ENCODE data around the gene RIC8A.

The RIC8A gene

DNA sequence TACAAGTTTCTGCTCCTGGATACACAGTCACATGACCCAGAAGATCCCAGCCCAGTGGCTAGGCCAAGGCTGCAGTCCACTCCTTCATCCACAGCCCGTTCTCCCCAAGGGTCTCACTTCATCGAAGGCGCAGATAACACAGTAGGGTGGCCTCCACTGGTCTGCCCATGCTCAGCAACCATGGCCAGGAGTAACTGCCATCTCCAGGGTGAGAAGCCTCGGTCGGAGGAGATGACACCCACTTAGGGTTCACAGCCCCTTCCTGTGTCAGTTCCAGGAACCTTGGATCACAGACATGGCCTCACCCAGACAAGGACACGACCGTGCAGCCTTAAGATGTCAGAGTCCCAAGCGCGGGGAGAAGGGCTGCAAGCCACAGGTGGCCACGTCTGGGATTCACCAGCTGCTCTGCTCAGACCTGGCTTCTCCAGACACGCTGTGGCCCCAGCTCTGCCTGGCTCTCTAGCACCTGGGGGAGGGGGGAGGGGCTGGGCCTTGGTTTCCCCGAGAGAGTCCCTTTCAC is 2.9 kb upstream of the RIC8A start:
- peak; percentile 19 for DNase-seq

DNA sequence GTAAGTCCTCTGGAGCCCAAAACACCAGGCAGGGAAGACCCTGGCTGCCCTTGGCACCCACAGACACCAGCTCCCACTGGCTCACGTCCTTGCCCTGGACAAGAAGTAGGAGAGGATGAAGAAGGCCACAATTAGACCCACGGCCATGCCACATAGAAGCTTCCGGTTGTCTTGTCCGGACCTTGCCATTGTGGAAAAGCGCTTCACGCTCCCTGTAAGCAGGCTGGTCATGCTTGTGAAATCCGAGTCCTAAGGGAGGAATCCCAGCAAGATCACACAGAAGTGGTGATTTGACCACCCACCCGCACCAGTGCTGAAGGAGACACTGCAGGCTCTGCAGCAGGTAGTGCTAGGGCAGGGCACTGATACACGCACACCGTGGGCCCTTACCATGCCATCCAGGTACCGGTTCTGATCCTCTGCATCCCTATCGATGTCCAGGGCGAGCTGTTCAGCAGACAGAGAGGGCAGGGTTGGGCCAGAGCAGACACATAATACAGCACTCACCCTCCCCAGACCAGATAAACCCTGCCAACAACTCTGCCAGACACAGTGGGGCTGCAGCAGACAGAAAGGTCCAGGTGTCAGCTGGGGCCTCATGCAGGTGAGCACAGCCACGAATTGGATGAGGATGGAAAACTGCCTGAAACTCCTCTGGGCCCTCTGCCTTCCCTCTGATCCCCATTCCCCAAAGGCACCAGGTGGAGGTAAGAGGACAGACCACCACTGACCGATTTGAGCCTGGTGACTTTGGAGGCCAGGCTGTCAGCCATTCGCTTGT is 2.1 kb upstream of the RIC8A start:
- DNase-seq = peak; percentile 17

DNA sequence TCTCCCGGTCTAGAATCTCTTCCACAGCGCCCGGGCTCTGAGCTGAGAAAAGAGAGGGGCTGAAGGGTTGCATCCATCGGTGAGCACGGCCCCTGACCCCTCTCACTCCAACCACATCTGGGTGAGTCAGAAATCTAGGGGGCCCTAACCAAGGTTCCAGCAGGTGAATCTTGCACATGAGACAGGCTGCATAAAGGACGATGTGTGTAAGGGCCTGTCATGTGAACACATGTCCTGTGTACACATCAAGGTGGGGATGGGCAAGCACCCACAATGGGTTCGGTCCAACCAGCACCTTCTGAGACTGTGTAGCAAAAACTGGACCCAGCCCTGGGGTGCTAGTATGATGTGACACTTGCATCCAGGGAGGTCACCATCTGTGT is 1.5 kb upstream of the RIC8A start:
- DNase-seq = no peak

DNA sequence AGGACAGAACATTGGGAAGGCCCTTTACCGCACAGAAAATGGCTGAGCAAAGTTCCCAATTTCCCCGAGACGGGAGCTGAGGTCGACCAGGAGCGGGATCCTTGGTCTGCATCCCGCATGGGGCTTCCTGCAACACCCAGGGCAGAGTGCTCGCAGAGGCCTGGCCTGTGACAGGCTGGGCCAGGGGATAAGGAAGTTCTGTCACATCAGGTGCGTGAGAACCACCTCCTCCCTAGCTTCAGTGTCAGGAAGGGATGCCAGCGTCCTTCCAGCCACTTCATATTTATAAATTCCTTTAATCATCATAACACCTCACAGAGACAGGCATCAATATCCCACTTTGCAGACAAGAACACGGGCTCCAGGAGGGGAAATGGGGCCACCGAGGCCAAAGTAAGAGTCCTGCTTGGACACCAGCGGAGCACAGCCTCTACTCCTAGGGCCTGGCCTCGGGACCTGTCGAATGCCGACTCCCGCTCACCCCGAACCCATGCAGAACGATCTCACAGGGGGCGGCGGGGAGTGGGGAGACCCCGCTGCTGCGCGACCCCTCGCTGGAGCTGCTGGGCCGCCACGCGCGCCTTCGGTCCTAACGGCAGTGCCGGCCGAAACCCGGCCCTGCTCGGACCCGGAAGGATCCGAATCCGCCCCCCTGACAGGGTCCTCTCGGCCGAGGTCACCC is 841 bp upstream of the RIC8A start:
- no peak for DNase-seq

DNA sequence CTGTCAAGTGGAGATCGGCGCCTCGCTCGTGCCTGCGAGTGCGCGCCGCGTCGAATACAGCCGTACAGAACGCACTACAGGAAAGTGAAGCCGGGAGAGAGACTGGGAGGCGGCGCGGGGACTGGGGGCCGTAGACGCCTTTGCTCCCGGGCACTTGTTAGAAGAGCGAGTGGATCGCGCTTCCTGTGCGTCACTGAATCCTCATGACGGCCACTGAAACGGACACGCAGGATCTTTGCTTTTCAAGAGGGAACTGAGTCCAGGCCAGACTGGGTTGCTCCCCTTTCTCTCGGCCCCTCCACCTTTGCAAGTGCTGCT is 314 bp downstream of the RIC8A start:
- DNase-seq = no peak

DNA sequence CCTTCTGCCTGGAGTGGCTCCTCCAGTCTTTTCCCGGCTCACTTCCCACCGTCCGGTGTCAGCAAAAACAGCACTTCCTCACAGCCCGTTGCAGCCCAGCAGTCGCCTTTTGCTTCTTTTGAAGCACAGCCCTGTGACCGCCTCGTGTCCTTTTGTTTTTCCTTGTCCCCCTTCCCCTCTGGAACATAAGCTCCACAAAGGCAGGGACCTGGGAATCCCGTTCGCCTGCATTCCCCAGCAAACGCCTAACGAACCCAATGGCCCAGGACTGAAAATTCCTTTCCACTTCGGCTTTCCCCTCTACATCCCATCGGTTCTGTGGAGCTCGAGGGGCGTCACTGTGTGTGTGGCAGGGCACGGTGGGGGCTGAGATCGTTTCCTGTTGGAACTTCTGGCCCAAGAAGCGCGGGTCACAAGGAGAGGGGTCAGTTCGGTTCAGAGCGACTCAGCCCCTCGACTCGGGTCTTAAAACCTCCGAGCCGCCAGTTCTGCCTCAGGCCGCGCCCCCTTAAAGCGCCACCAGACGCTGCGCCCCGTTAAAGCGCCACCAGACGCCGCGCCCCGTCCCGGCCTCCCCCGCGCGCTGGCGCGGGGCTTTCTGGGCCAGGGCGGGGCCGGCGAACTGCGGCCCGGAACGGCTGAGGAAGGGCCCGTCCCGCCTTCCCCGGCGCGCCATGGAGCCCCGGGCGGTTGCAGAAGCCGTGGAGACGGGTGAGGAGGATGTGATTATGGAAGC is 841 bp downstream of the RIC8A start:
- peak; percentile 84 for DNase-seq

DNA sequence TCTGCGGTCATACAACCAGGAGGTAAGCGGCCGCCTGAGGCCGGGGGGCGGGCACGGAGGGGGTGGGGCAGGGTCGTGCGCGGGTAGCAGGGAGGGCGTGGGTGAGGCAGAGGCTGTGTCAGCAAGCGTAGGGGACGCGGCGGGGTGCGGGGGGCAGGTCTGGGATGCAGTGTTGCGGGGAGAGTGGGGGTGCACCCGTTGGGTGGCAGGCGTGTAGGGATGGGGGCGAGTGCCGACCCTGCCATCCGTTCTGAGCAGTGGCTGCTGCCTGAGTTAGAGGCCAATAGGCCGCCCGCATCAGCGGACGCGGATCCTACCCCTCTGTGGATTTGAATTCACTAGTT is 1.4 kb downstream of the RIC8A start:
- DNase-seq = no peak

DNA sequence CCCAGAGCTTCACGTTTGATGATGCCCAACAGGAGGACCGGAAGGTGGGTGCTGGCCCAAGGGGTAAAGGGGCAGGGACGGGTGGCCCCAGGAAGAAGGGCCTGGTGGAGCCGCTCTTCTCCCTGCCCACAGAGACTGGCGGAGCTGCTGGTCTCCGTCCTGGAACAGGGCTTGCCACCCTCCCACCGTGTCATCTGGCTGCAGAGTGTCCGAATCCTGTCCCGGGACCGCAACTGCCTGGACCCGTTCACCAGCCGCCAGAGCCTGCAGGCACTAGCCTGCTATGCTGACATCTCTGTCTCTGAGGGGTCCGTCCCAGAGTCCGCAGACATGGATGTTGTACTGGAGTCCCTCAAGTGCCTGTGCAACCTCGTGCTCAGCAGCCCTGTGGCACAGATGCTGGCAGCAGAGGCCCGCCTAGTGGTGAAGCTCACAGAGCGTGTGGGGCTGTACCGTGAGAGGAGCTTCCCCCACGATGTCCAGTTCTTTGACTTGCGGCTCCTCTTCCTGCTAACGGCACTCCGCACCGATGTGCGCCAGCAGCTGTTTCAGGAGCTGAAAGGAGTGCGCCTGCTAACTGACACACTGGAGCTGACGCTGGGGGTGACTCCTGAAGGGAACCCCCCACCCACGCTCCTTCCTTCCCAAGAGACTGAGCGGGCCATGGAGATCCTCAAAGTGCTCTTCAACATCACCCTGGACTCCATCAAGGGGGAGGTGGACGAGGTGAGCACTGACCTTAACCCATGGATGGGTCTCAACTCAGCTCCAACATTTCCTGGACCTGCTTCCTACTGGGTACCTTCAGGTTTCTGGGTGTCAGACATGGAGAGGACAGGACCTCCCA is 2.0 kb downstream of the RIC8A start:
- DNase-seq = no peak

DNA sequence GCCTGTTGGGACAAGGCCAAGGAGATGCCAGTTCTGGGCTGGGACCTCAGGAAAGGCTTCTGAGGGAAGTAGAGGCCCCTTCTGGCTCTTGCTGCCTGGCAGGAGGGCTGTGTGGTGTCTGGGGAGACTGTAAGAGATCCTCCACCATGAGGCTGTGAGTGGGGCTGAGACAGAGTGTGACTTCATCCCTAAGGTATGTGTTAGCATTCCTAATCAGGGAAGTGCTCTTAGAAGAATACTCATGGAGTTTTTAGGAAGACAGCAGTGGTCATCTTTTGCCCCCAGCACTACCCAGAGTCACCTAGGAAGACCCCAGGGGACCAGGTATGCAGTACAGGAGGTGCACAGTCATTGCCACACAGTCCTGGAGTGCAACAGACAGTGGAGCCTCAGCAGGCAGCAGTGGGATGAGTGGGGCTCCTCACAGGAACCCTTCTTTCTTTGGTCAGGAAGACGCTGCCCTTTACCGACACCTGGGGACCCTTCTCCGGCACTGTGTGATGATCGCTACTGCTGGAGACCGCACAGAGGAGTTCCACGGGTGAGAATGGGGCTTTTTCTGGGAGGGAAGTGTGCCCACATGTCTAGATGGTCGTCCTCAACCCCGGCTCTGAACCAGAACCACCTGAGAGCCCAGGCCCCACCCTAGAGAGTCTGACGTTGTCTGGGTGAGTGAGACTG is 2.8 kb downstream of the RIC8A start:
- DNase-seq = no peak

DNA sequence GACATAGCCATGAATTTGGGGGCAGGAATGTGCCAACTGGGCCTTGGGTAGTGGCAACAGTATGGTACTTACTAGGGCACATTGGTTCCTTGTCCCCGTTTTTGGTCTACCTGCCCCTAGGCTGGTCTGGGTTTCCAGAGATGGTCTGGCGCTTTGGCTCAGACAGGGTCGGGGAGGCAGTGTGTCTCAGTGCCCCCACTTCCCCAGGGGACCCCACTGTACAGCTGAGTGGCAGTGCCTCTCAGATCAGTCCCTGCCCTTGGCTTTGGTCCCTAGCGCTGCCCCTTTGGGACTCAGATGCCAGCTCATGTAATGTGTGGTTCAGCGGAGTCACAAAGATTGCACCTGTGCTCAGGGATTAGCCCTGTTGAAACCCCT is 3.3 kb downstream of the RIC8A start:
- DNase-seq = no peak

DNA sequence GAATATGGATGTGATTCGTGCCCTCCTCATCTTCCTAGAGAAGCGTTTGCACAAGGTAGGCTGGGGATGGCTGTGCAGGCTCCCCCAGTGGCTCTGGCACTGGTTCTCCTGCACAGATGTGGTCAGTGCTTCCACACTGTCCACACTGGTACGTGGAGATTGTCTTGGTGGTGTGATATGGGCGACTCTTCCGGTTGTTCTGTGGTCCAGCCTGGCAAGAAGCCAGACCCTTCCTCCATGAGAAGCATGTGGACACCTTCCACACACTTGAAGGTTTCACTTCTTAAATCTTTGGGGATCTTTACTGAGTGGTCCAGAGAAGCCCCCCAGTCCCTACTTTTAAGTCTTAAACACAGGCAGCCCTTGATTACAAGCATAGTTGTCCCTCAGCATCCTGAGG is 3.8 kb downstream of the RIC8A start:
- DNase-seq = no peak

DNA sequence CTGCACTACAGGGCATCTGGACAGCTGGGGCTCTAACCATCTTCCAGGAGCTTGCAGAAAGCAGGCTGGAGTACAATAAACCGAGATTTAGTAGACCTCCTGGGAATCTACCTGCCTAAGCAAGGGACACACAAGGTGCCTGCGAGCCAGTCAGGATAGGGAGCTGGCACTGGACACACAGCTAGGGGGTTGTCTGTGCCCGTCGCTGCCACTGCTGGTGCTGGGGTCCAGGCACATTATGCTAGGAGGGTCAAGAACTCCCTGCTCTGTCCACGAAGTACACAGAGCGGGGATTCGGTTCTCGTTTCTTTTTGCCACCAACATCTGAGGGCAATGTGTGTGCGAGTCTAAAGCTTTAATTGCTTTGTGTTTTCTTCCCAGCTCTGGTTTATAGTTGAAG is 4.2 kb downstream of the RIC8A start:
- DNase-seq = no peak

DNA sequence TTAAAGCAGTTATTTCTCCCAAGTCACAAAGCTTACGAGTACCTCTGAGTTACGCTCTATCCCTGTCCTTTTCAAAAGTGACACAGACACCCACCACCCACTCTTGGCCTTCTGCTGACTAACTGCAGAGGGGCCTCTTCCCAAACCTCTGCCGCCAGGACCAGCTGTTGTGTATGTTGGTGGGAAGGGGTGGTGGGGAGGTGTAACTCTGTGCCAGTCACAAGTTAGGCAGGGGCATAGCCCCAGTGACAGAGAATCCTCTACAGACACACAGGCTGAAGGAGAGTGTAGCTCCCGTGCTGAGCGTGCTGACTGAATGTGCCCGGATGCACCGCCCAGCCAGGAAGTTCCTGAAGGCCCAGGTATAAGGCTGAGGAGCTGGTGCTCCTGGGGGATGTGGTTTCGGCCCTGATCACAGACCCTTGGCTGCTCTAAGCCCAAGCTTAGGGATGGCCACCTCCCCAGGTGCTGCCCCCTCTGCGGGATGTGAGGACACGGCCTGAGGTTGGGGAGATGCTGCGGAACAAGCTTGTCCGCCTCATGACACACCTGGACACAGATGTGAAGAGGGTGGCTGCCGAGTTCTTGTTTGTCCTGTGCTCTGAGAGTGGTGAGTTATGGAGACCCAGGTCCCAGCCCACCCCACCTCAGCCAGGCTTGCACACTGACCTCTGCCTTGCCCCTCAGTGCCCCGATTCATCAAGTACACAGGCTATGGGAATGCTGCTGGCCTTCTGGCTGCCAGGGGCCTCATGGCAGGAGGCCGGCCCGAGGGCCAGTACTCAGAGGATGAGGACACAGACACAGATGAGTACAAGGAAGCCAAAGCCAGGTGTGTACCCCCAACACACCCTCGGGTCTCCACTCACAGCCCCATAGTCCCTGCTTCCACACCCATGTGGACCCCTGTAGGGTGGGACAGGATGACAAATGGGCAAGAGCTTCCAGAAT is 4.9 kb downstream of the RIC8A start:
- DNase-seq = no peak

DNA sequence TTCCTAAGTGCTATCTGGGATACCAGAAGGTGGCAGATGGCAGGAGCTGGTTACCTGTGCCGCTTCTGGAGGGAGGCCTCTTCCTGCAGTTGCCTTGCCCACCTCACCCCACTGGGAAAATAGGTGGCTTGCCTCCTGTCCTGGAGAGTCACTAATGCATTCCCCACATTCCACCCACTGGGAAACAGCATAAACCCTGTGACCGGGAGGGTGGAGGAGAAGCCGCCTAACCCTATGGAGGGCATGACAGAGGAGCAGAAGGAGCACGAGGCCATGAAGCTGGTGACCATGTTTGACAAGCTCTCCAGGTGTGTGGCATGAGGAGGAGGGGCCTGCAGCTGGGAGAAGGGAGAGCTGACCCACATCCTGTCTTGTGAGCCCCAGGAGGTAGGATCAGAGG is 5.6 kb downstream of the RIC8A start:
- DNase-seq = no peak

DNA sequence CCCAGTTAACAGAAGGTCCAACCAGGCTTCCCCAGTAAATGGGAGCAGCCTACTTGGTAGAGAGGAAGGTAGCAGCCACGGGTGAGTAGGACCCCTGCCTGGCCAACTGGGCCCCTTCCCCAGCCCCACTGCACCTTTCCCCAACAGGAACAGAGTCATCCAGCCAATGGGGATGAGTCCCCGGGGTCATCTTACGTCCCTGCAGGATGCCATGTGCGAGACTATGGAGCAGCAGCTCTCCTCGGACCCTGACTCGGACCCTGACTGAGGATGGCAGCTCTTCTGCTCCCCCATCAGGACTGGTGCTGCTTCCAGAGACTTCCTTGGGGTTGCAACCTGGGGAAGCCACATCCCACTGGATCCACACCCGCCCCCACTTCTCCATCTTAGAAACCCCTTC is 6.6 kb downstream of the RIC8A start:
- no peak for DNase-seq

DNA sequence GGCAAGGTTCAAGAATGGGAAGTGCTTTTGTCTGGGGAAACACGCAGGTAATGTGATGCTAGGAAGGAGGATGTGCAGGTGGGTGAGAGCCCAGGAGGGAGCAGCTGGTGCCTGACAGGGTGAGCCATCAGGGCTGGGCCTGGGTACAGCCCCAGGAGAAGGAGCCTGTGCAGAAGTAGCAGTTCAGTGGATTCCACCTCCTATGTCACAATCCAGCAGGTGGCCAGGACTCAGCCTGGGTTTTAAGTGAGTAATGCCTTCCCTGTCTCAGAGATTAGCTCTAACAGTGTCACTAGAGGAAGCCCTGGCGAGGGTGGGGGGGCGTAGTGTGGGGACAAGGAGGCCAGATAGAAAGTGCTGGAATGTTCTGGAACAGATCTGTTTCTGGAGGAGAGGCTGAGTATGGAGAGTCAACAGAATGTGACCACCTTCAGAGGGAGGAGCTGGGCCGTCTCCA is 8.1 kb downstream of the RIC8A start:
- no peak for DNase-seq

DNA sequence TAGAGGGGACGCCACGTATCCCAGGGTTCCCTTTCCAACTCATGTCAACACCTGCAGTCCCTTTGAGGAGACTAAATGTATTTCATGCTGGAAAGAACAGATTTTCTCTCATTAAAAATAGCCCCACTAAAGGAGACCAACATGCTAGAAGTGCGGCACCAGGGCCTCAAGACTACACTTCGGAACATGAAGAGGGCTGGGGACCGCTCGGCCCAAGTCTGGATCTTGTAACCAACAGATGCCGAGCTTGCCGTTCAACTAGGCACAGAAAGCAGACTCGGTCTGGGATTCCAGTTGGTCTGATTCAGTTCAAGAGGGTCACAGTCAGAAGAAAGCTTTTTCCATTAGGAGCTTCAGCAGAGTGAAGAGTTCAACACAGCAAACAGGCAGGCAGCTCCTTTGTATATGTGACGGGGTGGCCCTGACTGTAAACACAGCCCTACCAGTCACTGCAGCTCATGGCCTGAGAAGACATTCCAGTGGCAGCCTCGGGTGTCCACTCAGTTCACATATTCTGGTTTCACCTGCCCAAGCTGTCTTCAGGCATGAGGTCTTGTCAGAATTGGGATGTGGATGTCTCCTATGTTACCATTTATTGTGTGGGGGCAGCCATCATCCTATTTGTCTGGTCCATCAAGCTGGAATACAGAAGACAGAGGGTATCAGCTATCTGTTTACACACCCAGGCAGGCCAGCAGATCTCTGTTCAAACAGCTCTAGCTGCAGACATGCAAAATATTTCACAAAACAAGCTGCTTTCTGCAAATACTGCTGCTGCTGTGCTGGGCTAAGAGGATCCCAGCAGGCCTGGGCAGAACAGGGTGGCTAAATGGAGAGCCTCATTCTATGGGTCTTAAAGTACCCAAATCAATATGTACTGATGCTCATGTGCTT is 8.8 kb downstream of the RIC8A start:
- DNase-seq = no peak

DNA sequence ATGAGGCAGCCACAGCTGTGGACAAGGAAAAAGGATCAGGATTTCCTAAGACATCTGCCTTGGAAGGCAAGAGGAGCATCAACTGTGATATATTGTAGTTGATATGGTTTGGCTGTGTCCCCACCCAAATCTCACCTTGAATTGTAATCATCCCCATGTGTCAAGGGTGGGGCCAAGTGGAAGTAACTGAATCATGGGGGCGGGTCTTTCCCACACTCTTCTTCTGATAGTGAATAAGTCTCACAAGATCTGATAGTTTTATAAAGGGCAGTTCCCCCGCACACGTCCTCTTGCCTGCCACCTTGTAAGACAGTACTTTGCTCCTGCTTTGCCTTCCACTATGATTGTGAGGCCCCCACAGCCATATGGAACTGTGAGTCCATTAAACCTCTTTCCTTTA is 10.2 kb downstream of the RIC8A start:
- DNase-seq = no peak

DNA sequence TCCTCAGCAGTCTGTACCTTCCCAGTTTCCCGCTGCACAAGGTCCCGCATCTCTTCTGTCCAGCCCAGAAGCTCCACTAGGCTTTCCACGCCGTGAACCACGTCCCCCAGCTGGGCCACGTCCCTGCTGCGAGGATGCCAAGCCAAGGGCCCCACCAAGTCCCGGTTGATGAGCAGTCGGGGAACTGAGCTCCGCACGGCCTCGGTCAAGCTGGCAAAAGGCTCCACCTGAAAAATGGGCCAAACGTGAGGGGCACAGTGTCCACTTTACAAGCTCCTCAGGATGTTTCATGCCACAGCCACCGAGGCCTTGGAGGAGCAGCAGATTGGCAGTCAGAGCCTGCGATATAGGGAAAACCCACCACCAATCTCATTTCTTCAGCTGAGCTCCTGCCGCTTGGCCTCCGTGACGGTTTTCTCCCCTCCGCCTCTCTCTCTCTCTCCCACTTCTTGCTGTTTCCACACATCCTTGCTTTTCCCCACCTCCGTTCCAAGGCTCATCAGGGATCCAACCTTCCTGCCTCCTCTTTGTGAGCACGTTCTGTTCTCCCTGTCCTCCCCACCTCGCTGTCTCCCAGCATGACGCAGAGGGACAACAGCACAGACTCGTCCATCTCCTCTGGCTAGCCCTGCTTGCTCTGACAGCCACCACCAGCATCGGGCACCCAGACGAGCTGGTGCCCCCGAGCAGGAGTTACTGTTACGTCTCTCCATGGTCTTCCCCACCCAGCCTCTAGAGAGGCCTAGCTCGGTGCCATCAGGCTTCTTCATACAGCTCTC is 11.5 kb downstream of the RIC8A start:
- no peak for DNase-seq
